Fibroblast of skin of right quadriceps (primary cell): ENCODE measurements around the gene ATCAY.

Source experiments
- DNase-seq: peaks from one replicate; pipeline ENCODE4 v3.0.0-alpha.2; 2013

Gene ATCAY, protein sequence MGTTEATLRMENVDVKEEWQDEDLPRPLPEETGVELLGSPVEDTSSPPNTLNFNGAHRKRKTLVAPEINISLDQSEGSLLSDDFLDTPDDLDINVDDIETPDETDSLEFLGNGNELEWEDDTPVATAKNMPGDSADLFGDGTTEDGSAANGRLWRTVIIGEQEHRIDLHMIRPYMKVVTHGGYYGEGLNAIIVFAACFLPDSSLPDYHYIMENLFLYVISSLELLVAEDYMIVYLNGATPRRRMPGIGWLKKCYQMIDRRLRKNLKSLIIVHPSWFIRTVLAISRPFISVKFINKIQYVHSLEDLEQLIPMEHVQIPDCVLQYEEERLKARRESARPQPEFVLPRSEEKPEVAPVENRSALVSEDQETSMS

DNA sequence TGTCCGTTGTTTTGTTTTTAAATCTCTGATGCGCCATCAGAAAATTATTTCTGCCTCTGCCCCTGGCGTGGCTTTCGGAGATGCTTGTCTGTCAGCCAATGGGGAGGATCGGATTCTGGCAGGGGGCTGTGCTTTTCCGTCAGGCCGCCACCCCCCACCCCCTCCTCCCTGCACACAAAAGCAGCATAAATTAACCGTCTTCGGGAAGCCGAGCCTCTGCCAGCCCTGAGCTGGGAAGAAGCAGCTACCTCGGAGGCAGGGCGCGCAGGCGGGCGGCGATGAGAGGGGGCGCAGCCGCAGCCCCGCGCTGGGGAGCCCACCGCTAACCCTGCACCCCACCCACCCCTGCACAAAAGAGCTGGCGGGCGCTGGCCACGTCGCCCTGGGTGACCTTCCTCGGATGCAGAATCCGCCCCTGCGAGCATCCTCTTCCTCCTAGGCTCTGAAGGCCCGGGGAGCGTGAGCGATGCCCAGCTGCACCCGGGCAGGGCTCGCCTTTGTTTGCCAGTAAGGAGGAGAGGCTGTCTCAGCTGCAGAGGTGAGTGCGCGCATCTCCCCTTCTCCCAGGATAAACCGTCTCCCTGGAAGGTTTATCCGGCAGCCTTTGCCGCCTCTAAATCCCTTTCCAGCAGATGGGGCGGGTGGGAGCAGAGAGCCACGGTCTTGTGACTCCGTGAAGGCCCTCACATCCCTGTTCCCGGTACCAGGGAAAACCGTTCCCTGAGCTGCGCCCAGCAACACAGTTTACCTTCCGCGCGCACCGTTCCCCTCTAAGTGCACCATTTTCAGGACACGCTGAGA, at the start of gene ATCAY:
Gene ATCAY, plus strand, starts transcription at position 215 of the 801 bp plus-strand sequence. CDS start 5,083 bp downstream, outside the sequence.
- peak; percentile 4 for DNase-seq

GRCh38 chr19:3831601-3832000, 48.9 kb upstream of the ATCAY start:
- DNase-seq: no peak

- DNase-seq: no peak
Measured at GRCh38 chr19:3832001-3832400, 48.5 kb upstream of the ATCAY start.

DNA sequence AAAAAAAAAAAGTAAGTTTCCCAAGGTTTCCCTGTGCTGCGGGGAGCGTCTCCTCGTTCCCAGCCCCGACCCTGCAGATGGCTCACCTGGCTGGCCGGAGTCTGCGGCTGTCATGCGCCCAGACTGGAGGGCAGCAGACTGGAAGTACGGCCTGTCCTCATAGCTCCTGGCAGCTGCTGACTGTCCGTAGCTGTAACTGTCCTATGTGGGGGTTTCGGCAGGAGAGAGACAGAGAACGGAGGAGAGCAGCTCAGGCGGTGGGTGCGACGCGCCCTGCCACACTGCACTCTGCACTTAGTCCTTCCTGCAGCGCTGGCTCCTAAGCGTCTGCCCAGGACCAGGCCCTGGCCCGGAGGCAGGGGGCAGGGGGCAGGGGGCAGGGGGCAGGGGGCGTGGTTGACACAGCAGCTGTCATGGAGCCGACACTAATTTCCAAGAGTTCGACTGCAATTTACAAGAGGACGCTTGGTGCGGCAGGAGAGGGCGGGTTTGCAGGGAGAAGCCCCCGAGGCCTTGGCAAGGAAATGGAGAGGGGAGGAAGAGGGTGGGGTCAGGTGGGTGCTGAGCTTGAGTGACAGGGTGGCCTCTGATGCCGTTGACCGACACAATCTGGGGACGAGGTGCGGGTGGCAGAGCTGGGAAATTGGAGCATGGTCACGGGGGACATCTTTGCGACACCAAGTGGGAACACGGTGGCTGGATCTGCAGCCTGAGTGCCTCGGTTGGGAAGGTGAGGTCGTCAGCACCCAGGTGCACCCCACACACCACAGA, 46.7 kb upstream of the ATCAY start:
- no peak for DNase-seq

DNA sequence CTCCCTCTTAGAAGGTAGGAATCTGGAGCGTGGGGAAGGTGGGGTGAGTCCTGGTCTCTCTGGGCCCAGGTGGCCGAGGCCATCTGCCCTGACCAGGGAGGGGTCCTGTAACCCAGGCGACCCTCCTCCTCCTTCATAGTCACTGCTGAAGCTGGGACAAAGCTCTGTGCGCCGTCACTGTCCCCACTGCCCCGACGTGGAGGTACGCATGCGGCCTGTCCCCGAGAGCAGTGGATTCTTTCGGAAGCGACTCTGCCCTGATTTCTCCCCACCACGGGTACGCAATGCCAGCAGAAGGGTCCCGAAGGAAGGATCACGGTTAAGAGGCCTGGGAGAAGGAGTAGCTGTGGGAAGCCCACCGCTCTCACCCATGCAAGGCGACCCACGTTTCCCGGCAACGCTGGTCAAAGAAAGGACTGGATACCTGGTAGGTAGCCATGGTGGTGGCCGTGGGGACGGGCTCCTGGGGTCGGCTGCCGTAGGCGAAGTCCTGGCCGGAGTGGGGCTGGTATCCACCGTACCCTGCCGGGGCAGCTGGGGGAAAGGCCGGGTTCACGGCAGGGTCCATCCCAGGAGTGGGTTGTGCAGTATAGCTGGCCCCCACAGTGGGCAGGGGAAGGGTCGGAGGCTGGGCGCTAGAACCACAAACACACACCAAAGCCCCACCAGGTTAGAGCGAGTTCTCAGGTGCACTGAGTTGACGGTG, 46.0 kb upstream of the ATCAY start:
- DNase-seq: no peak

- no peak for DNase-seq
Measured at GRCh38 chr19:3835055-3835435, 45.4 kb upstream of the ATCAY start.

DNA sequence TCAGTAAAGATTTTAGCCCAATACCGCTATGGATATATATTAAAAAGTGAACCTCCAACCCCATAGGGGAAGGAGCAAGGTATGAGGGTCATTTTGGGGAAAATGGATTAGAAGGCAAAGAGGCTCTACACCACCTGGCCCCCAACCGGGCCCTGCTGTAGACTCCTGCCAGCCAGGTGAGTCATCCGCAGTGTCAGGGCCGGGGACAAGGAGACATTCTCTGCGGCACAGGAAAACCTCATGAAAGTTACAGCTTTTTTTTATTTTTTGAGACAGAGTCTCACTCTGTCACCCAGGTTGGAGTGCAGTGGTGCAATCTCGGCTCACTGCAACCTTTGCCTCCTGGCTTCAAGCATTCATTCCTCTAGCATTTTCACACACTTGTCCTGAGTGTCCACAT, 43.6 kb upstream of the ATCAY start:
- no peak for DNase-seq

DNA sequence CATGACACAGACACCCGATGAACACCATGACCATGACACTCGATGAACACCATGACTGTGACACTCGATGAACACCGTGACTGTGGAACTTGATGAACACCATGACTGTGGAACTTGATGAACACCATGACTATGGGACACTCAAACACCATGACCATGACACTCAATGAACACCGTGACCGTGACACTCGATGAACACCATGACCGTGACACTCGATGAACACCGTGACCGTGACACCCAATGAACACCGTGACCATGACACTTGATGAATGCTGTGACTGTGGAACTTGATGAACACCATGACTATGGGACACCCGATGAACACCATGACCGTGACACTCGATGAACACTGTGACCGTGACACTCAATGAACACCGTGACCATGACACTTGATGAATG, 43.2 kb upstream of the ATCAY start:
- DNase-seq: no peak

GRCh38 chr19:3837922-3838321, 42.6 kb upstream of the ATCAY start:
- no peak for DNase-seq

DNA sequence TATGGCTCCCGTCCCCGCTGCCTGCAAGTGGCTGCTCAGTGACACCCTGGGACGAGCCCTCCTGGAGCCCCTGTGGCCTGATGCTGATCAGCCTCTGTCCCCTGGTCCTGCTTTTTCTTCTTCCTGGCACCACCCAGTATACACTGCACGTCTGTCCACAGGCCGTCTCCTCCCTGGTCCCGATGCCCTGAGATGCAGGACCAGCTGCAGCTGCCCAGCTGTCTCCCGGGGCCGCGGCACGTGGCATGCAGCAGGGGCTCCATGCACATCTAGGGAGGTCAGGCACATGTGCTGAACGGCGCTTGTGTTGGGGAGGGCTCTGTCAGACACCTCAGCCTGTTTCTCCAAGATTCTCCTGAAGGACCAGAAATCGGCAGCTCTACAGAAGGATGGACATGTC, 41.8 kb upstream of the ATCAY start:
- DNase-seq: no peak

GRCh38 chr19:3839941-3840340, 40.5 kb upstream of the ATCAY start:
- no peak for DNase-seq

GRCh38 chr19:3840804-3841203, 39.7 kb upstream of the ATCAY start:
- DNase-seq: no peak

DNA sequence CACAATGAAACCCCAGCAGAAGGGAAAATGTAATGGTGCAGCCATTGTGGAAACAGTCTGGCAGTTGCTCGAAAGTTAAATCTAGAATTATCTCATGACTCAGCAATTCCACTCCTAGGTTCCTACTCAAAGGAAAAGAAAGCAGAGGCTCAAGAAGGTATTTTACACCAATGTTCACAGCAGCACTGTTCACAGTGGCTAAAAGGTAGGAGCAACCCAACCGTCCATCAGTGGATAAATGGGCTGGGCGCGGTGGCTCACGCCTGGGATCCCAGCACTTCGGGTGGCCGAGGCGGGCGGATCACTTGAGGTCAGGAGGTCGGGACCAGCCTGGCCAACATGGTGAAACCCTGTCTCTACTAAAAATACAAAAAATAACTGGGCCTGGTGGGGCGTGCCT, 37.5 kb upstream of the ATCAY start:
- no peak for DNase-seq

DNA sequence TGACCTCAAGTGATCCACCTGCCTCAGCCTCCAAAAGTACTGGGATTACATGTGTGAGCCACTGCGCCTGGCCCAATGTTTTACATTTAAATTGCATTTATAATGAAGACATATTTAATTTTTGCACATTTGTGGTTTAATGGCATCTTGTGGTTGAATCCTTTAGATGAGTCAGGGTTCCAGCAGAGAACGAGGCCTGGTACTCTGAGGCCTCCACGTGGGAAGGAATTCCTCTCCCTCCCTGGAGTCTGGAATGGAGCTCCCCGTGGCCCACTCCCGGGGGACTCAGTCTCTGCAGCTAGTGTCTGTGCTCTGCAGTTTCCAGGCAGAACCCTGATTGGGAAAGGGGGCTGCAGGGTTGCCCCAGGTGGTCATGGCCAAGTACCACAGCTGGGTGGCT, 35.9 kb upstream of the ATCAY start:
- peak; percentile 8 for DNase-seq

GRCh38 chr19:3849092-3849491, 31.4 kb upstream of the ATCAY start:
- DNase-seq: no peak

DNA sequence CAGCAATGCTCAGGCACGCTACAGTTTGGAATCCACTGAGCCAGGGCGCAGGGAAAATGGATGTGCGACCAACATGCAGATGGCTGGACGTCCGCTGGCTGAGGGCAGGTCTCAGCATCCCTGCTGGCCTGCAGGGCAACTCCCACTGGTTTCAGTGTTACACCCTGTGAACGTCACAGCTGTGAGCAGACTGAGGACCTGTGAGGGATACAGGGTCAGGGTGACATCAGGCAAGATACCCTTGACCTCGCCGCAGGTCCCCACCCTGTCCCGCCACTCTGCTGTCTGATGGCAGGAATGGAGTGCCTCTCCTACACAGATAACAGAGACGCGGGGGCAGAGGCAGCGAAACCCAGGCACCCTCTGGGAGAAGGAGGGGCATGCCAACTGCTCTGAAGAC, 30.7 kb upstream of the ATCAY start:
- DNase-seq: no peak

- no peak for DNase-seq
Measured at GRCh38 chr19:3850320-3850972, 30.0 kb upstream of the ATCAY start.

DNA sequence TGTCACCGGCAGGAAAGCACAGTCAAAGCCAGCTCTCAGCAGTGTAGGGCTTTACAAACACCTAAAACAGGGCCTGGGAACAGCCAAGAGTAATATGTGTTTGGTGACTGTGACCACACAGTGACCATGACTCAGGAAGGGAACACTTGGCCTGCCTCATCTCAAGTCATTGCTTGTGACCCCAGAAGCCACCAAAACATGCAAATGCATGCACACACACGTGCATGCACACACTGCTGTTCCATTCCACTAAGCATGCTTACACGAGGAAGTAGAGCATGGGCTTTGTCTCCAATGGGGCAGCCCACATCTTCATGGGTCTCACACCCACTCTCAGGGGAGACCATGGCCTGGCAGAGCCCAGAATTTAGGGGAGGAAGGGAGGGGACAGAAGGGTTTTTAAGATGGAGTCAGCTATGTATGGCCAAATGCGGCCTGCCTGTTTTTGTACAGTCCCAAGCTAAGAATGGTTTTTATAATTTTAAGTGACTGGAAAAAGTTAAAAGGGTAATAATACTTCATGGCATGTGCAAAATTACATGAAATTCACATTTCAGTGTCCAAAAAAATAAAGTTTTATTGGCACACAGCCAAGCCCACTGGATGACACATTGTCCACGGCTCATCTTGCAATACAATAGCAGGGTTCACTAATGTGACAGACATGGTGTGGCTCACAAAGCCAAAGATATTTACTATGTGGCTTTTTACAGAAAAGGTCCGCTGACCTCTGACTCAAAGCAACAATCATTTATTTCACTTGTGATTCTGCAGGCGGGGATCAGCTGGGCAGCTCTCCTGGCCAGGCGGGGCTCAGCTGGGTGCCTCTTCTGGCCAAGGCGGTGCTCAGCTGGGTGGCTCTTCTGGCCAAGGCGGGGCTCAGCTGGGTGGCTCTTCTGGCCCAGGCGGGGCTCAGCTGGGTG, 29.0 kb upstream of the ATCAY start:
- DNase-seq: no peak

DNA sequence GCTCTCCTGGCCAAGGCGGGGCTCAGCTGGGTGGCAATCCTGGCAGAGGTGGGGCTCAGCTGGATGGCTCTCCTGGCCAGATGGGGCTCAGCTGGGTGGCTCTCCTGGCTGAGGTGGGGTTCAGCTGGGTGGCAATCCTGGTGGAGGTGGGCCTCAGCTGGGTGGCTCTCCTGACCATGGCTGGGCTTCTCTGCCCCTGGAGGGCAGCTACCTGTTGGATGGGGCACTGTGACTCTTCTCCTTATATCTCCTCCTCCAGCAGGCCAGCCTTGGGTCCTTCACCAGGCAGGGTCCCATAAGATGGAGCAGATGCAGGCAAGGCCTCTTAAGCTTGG, 28.3 kb upstream of the ATCAY start:
- no peak for DNase-seq

DNA sequence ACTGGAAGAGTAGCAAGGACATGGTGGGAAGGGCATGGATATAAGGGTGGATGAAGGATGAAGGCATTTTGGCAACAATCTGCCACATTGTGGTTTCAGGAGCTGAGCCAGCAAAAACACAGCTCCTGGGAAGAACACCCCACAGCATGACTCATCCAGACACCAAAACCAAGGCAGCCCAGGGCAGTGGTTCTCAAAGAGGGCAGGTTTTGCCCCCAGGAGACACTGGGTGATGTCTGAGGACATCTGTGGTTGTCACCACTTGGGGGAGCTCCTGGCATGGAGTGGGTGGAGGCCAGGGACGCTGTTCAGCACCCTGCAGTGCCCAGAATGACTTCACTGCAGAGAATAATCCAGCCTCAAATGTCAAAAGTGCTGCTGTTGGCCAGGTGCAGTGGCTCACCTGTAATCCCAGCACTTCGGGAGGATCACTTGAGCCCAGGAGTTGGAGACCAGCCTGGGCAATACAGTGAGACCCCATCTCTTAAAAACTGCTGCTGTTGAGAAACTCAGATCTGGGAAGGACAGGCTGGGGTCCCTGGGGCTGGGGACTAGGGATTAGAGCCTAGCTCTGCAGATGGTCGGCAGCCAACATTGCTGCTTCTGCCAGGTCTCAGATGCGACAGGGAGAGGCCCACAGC, 27.8 kb upstream of the ATCAY start:
- DNase-seq: peak; percentile 67

GRCh38 chr19:3855320-3855719, 25.2 kb upstream of the ATCAY start:
- no peak for DNase-seq
